Activated effector memory CD4-positive, alpha-beta T cell treated with Interleukin-2 at 50 U/mL for 16 hours (primary cell): ENCODE measurements around the gene LRRC10.
A peak's percentile ranks its signal among the peaks of the same experiment; 100 is the strongest.
"Not testable (repeated sequence)": the region's sequence is repeated elsewhere in the genome, so short reads cannot be mapped to it uniquely, and the experiment has no call there.

Source experiments
- DNase-seq: peaks from one replicate; pipeline ENCODE4 v3.0.0-alpha.2; 2020

Gene LRRC10

DNA sequence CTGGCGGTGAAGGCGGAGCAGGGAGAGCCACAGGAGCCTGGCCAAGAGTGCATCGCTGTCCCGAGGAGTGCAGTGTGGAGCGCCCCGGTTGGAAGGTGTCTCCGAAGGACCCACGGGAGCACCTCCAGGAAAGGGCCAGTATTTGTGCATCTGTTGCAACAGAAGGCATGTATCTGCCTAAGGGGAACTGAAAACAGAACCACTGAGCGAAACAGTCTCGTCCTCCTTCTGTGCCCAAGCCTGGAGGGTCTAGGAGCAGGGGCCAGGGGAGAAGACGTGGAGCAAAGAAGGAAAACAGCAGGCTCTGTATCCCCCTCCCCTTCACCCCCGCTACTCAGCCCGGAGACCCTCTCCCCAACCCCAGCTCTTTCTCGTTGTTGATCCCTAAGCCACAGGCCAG is 5.3 kb upstream of the LRRC10 start:
- no peak for DNase-seq

DNA sequence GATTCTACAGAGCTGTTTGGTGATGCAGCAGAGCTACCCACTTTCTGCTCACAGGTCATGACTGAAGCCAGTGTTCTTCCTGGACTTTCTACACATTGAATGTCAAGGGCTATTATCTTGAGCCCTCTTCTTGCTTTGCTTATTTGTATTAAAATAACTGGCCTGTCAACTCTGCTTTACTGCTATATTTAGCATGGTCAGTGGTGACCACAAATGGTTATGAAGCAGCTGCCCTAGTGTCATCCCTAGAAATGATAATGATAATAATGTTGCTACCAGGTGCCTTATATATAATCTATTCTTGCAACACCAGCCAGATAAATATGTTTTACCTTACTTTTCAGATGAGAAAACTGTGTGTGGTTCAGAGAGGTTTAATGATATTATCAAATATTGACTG is 2.6 kb upstream of the LRRC10 start:
- DNase-seq: no peak

DNA sequence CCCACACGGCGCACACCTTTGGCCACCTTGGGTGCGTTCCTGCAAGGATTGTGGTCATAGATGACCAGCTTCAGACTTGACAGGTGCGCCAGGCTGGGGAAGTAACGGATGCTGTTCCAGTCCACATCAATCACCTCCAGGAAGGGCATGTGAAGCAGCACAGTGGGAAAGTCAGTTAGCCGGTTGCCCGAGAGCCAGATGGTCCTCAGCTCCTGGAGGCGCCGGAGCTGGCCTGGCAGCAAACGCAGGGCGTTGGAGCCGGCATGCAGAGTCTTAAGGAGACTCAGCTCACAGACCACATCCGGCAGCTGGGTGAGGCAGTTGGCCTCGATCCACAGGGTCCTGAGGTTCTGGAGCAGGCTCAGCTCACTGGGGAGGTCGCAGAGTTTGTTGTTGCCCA is 581 bp downstream of the LRRC10 start:
- no peak for DNase-seq

DNA sequence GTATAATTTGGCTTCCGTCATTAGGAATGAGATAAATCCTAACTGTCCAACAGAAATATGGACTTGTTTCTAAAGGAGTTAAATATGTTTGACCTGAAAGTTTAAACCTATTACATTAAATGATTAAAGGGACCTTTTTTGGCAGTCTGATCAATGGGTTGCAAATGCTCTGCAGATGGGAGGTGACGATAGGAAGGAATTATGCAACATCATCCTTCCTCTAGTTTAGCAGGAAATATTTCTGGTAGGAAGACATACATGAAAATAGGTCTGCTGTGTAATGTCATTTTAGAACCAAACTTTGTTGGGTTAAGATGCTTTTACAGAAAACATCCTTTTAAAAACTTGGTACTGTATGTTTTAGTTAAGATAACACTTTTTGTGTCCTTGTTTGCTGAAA is 2.6 kb downstream of the LRRC10 start:
- DNase-seq: no peak

DNA sequence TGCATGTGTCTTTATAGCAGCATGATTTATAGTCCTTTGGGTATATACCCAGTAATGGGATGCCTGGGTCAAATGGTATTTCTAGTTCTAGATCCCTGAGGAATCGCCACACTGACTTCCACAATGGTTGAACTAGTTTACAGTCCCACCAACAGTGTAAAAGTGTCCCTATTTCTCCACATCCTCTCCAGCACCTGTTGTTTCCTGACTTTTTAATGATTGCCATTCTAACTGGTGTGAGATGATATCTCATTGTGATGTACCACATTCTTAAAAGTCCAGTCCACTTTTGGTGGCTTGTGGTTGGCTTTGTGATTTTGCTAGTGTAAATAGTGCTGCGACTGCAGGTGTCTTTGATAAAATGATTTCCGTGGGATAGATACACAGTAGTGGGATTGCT is 6.4 kb downstream of the LRRC10 start:
- not testable (repeated sequence) for DNase-seq

DNA sequence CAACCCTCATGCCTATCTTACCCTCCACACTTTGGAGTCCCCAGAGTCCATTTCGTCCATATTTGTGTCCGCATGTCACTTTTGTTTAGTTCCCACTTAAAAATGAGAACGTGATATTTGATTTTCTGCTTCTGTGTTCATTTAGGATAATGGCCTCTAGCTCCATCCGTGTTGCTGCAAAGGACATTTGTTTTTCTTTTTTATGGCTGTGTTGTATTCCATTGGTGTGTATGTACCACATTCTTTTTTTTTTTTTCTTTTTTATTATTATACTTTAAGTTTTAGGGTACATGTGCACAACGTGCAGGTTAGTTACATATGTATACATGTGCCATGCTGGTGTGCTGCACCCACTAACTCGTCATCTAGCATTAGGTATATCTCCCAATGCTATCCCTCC is 7.2 kb downstream of the LRRC10 start:
- not testable (repeated sequence) for DNase-seq

DNA sequence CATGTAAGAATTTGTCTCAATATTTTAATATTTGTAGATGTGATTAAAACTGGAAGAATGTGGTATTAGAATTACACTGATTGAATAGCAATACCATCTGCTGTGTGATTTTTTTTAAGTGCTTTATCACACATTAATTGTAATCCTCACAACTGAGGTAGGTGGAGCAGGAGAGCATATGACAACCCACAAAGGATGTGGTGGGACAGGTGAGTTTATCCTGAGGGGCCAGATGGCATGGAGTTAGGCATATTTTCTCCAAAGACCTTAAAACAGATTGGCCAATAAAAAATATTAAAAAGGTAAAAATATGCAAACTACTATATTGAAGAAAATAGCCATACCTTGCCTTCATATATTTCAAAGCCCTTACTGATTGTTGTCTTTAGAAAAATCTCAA is 7.8 kb downstream of the LRRC10 start:
- DNase-seq: no peak

DNA sequence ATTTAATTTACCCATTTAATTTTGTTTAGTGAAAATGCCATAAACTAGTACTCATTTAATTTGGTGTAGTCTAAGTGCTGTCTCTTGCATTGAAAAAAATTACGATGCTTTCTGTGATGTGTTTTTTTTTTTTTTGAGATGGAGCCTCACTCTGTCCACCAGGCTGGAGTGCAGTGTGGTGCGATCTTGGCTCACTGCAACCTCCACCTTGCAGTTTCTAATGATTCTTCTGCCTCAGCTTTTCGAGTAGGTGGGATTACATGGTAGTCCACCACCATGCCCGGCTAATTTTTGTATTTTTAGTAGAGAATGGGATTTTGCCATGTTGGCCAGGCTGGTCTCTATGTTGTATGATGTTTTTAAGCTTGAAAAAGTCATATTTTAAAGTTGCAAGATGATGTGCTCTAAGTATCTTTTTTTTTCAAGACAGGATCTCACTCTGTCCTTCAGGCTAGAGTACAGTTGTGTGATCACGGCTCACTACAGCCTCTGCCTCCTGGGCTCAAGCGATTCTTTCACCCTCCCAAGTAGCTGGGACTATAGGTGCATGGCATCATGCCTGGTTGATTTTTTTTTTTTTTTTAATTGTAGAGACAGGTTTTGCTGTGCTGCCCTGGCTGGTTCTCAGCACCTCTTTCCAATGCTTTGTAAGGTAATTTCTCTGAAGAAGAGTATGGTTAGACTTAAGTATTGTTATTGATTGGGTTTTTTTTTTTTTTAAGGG is 8.6 kb downstream of the LRRC10 start:
- DNase-seq: no peak

DNA sequence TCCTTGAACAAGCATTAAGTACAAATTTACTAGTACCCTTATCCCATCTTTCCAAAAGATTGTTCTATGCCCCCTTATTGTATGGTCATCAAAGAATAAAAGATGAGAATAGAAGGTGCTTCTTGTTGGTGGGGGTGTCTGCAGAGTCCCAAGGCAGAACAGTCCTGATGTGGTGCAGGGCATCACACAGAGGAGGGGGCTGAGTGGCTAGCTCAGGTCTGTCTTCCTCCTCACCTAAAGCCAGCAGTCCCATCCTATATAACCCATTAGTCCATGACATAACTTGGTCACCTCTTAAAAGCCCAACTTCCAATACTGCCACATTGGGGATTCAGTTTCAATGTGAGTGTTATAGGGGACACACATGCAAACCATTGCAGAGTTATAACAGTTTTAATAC is 9.9 kb downstream of the LRRC10 start:
- DNase-seq: no peak

DNA sequence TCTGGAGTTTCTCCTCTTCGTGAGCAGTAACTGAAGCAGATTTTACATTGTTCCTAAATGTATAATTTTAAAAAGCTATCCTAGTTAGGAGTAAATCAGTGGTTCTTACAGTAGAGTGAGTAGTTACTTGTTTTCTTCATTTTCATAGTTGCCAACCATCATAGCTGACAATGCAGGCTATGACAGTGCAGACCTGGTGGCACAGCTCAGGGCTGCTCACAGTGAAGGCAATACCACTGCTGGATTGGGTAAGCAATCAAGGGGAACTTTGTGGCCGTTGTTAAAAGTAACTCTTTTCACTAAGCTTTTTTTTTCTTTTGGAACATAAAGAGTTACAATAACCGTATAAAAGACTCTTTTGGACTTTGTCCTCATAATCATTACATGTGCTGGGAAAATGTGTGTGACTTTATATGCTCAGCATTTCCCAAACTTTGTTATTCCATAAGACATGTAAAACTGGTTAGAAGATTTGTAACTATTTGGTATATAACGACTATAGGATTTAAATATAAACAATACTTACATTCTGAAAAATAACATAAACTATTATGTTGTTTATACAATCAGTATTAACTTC is 12.4 kb downstream of the LRRC10 start:
- DNase-seq: no peak

DNA sequence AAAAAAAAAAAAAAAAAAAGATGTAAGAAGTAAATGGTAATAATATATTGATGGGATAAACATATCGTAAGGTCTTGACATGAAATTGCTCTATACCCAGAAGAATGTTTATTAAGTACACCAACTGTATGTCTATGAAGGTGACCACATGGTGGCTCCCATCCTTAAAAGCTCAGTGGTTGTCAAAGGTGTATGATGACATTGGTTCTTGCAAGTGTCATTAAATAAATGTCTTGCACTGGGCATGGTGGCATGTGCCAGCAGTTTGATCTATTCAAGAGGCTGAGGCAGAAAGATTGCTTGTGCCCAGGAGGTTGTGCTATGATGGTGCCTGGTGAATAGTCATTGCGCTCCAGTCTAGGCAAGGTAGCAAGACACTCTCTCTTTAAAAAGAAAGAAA is 15.0 kb downstream of the LRRC10 start:
- DNase-seq: no peak

DNA sequence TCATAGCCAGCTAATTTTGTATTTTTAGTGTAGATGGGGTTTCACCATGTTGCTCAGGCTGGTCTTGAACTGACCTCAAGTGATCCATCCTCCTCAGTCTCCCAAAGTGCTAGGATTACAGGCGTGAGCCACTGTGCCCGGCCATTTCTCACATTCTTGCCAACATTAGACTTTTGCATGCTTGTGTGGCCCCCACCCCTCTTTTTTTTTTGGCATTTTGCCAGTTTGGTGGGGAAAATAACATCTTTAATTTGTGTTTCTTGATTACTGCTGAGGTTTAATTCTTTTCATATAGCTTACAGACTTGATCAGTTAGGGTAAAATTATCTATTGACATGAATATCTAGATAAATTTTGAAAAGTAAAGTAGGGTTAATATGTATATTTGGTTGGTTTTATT is 21.6 kb downstream of the LRRC10 start:
- DNase-seq: no peak

DNA sequence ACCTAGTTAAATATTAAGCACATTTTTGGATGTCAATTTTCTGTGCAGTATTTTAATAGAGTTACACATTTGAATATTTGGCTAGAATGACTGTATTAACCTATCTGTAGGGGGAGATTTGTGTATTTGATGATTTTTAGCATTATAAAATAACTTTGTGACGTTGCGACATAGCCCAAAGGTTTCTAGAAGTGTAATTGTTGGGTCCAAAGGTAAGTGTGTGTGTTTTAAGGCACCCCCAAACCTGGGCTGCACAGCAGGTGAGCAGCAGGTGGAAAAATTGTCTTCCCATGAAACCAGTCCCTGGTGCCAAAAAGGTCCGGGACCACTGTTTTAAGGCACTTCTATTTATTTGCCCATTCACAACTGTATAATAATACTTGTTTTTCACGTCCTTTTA is 22.2 kb downstream of the LRRC10 start:
- DNase-seq: no peak

DNA sequence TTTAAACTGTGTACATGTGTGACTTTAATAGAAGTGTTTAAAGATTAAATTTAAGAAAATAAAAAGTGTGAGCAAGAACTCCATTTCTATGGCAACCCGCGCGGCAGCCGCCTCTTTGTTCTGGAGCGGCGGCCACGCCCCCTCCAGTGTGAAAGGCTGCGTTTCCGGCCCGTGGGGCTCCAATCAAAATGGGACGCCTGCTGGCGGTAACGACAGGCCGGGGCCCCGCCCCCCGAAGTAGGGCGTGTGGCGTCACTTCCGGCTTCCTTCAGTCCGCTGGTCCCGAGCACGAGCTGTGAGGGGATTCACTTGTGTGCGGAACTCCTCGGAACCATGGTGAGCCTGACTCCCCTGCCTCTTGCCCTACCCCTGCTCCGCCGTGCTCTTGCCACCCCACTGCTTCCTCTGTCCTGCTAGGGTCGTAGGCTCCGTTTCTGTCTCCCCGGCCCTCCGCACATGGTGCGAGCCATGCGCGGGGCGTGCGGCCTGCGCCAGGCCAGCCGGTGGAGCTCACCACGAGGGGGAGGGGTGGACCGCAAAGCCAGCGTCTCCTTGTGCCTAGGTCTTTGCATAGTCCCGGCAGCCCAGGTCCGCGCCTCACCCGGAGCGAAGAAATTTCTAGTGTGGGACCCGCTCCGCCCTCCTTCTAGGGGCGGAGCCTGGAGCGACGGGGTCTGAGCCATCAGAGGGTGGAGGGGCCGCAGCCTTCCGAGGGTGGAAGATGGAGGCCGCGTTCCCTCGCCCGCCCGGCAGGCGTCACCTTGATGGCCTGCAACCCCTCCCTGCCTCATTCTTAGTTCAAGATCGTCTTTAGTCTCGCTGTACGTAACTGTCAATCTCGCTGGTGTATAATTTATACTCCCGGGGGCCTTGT is 25.3 kb downstream of the LRRC10 start, which contains the start of gene CCT2:
TSS of gene CCT2 (plus strand) at position 271 of the 874 bp plus-strand sequence. CDS start at position 334, 63 bp downstream.
- peak; percentile 93 for DNase-seq

DNA sequence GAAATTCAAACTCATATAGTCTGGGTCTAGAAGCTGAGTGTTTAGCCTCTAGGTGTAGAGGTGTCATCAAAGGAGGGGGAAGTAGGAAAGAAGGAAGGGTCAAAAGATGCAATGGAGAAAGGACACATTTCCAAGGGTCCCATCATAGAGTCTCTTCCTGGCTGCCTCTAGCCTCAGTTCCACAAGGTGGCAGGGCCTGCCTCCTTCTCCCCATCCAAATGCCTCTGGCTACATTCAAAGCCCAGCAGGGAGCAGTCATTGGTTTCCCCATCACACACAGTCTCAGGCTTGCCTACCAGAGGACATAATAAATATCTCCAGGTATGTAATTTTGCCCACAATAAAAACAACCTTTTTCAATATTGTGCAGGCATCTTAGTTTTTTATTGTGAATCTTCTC is 27.5 kb downstream of the LRRC10 start:
- DNase-seq: no peak

DNA sequence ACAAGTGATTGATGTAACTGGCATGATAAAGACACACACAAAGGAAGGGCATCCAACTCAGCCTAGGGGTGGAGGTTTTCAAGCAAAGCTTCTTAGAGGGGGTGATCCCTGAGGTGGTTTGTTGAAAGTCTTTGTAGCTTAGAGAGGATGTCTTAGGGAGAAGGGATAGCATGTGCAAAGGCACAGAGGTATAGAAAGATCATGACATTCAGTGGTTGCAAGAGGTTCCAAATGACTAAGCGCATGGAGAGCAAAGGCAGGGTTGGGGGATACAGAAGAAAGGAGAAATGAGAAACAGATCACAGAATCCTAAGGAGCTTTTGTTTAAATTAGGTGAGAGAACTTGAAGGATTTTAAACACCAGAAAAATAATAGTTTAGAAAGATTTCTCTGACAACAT is 30.6 kb downstream of the LRRC10 start:
- DNase-seq: no peak

DNA sequence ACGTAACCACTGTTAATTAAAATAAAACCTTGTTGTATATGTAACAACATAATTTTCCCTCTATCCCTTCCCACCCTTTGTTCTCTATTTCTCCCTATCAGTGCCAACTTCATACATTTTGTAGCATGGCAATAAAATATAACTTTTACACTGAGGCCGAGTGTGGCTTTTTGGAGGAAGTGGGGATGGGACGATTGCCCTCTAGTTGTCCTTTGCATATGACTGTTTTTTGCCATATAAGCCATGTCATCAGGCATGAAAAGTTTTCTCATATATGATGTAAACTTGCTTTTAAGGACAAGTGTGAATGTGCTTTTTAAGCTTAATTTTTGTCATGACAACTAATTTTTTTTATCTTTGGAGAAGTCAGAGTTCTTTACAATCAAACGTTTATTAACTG is 31.7 kb downstream of the LRRC10 start:
- no peak for DNase-seq

DNA sequence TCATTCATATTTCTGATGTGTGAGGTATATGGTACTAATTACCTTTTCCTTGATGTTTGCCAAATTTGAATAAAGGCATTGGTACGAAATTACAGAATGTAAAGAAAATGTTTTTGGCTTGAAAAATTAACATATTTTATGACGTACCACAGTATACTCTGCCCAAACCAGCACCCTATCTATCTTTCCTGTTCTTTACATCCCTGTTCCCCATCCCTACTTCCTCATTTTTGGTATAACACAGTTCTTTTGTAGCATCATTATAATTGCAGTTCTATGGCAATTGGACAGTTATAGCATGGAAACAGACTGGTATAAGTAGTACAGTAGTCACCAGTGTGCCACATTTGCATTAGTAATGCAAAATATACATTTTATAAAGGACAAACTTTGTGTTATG is 32.4 kb downstream of the LRRC10 start:
- no peak for DNase-seq

DNA sequence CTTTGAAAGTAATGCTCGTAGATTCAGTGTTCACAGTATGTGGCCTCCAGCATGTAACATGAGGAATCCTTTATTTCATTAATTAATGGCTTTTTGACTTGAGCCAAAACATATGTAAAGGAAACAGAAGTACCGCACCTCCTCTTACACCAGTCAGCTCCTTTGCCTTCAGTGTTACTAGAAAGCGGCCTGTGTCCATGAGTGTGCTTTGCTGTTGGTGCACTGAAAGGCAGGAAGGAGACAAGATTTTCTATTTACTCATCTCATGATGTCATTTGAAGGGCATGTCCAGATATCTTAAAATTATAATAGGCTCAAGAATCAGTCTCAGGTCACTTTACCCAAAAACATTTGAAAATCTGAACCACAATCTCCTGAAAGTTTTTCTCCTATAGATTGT is 35.4 kb downstream of the LRRC10 start:
- DNase-seq: no peak

DNA sequence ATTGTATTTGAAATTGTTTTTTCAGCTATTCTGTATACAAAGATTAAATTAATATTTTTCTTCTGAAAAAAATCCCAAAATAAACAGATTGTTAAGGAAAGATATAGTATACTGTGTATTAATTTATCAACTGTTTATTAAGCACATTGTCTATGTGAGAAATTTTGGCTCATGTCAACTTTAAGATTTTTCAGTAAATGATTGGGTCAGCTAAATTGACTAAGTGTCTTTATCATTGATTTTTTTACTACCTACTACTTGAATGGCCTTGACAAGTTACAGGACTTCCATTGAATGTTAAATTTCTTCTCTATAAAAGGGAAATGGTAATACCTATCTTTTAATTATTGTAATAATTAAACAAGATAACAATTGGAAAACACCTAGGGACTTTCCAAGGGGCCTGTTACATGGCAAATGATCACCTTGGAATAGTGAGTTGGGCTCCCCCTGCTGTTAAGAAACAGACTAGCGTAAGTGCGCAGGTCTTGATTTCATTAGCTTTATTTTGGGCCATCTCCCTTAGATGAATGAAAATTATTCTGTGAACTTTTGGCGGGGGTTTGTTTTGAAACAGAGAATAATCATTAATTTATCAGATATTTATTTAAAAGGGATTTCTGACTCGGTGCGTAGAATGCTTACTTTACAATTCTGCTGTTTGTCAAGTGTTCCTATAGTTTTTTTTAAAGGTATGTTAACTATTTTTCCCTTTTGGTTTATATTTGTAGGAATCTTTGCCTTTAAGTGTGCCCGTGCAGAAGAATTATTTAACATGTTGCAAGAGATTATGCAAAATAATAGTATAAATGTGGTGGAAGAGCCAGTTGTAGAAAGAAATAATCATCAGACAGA is 39.9 kb downstream of the LRRC10 start:
- DNase-seq: peak; percentile 10

DNA sequence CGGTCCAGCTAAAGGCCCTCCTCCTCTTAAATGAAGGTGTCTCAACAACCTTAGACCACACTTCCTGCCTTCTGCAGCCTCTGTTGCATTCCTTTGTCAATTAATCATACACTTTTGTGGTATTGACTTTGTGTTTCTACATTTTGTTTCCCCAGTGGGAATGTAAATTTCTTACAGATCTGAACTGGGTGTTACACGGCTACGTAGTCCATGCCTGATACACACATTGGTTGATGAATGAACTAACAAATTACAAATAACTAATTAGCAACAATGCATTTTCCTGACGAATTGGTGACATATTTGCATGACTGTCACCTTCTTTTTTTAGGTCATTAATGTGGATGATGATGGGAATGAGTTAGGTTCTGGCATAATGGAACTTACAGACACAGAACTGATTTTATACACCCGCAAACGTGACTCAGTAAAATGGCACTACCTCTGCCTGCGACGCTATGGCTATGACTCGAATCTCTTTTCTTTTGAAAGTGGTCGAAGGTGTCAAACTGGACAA is 40.6 kb downstream of the LRRC10 start:
- DNase-seq: no peak

DNA sequence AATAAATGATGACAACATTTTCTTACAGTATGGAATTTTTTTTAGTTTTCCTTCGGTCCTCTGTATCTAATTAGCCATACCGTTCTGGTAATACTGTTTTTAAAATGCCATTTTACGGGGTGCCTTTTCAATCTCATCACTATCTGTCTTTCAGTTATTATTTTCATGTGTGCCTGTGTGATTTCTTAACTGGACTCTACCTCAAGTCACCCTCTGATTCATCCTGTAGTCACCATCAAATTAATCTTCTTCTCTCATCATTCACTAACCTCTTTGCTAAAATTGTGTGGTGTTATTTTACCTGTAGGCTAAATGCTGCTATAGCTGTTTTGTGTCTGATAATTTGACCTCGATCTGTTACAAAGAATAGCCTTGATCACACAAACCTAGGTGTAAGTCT is 41.5 kb downstream of the LRRC10 start:
- no peak for DNase-seq

DNA sequence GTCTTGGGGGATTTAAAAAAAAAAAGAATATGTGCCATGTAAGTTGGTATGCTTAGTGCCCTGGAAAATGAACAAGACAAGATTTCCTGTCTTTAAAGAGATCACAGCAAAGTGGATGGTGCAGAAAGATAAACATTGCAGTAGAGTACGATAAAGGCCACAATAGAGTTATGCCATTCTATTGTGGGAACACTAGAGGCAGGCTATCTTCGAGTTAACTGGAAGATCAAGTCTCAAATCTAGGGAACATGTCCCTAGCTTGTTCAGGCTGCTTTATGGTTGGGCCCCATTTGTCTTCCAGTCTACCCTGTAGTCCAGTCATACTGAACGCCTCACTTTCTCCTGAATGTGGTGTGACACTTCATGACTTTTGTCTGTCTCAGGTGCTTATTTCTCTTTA is 44.1 kb downstream of the LRRC10 start:
- DNase-seq: no peak
